Aorta (tissue), 5 donors: ENCODE measurements around the gene PIAS2. TPM values are rescaled to one million over a fixed set of nuclear protein-coding genes. Genes with fewer than 3 reads are reported as not detected.
"Not testable (repeated sequence)": the region's sequence is repeated elsewhere in the genome, so short reads cannot be mapped to it uniquely, and the experiment has no call there.

Source experiments
- ATAC-seq: fragments of 200-7000 bp; cut with Tn5 transposase; one replicate; pipeline ENCODE4 v1.9.1; 2022; ENCODE audit warnings: moderate library complexity; ENCODE audit not compliant: low FRiP score
- DNase-seq, 2 donors: peaks; one replicate each; pipeline ENCODE4 v3.0.0-alpha.2; 2020
- H3K27ac ChIP-seq, 2 donors: one replicate each; pipeline ENCODE4 v1.5.1; 2013; ENCODE audit warnings: low read length in 2 of 2, mild to moderate bottlenecking in 2 of 2, moderate library complexity in 2 of 2, control low read depth in 1 of 2, inconsistent platforms in 1 of 2, low read depth in 1 of 2
- H3K27me3 ChIP-seq, 2 donors: one replicate each; pipeline ENCODE4 v1.6.1; 2013; ENCODE audit warnings: control low read depth in 1 of 2, low read length in 1 of 2, mild to moderate bottlenecking in 1 of 2, moderate library complexity in 1 of 2; ENCODE audit not compliant: insufficient read depth in 2 of 2, control insufficient read depth in 1 of 2
- H3K36me3 ChIP-seq, 2 donors: one replicate each; pipeline ENCODE4 v1.6.1; 2013; ENCODE audit warnings: control low read depth in 1 of 2, low read length in 1 of 2, mild to moderate bottlenecking in 1 of 2; ENCODE audit not compliant: insufficient read depth in 2 of 2, control insufficient read depth in 1 of 2
- H3K4me1 ChIP-seq, 2 donors: one replicate each; pipeline ENCODE4 v1.6.1; 2013; ENCODE audit warnings: low read length in 2 of 2, control low read depth in 1 of 2, mild to moderate bottlenecking in 1 of 2, moderate library complexity in 1 of 2; ENCODE audit not compliant: insufficient read depth in 2 of 2, control insufficient read depth in 1 of 2
- H3K4me3 ChIP-seq, 2 donors: one replicate each; pipeline ENCODE4 v1.5.1; 2013; ENCODE audit warnings: low read length in 2 of 2, control low read depth in 1 of 2, mild to moderate bottlenecking in 1 of 2
- H3K9me3 ChIP-seq: one replicate; pipeline ENCODE4 v1.6.1; 2013; ENCODE audit warnings: mild to moderate bottlenecking, low read length; ENCODE audit not compliant: control insufficient read depth
- WGBS, 2 donors: extraction: QIAGEN DNeasy Blood & Tissue Kit; methylation state at CpG; one replicate each; pipeline ENCODE4 v1.1.7; 2013; 5-methylcytosine and 5-hydroxymethylcytosine counted together
- intact Hi-C, 2 donors: fragments of 100-400 bp; cut with DNase I; formaldehyde crosslinking; loops; one replicate each; pipeline versions ENCODE4 v1.14.2 to v1.15.0; 2022
- polyA plus RNA-seq, 2 donors: library from polyadenylated mRNA; stranded (reverse); fragments of 200-250 nt; gene quantifications; one replicate each; pipeline ENCODE4 v1.2.3, GENCODE V29; 2013
- total RNA-seq, 2 donors: library from RNA; stranded (reverse); fragmentation: NEBNext Ultra II Directional; extraction: Animal tissue kit (Norgen Biotek cat#: 25700); gene quantifications; one replicate each; pipeline ENCODE4 v1.2.1, GENCODE V29; 2021
- donor health status: healthy with polysubstance abuse.
- donor health status: Bipolar disorder and iron deficiency.
- donor health status: DM: no; HTN: no; CAD: no.
- donor health status: DM: no; HTN: no; CAD: no.
- donor health status: DM: yes; HTN: yes; CAD: no.

PIAS2 gene
- total and polyA plus RNA-seq, 4 donors, result 5.0 to 45.5 (median 24.9) TPM

GRCh38 chr18:46810481-46811000 lies 106.8 kb downstream of the PIAS2 start:
- DNase-seq (no peak), ATAC-seq (no peak)
- intact Hi-C loops, result no loop called here
- H3K9me3 ChIP-seq, result no peaks in the 10 kb centered on the region
- no peaks in the 10 kb centered on the region for H3K27me3 ChIP-seq
- H3K4me3 ChIP-seq, result no peak overlapping the region
- H3K36me3 ChIP-seq, result no peaks in the 10 kb centered on the region
- no peak overlapping the region for H3K27ac ChIP-seq
- no peaks in the 10 kb centered on the region for H3K4me1 ChIP-seq
- 94 to 96% methylated on average over 2 of the region's 2 CpGs for WGBS, 2 donors

DNA sequence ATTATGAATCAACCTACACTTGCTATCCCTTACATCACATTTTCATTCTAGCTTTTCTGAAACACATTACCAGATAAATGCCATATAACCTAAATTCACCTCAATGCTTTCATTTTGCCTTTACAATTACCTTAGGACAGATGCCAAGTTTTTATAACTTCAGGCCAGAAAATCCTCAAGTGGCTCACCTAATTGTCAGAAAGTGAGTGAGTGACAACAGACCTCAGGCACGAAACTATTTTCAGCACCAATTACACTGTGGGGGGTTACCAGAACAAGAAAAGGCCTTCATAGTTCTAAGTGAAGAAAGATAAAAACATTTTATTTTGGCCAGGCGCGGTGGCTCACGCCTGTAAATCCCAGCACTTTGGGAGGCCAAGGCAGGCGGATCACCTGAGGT lies 108.2 kb downstream of the PIAS2 start:
- no peaks in the 10 kb centered on the region for H3K9me3 ChIP-seq
- no peak for ATAC-seq
- no peak for DNase-seq
- 91 to 98% methylated on average over 5 of the region's 5 CpGs for WGBS, 2 donors
- H3K27me3 ChIP-seq, result no peaks in the 10 kb centered on the region
- H3K27ac ChIP-seq, result no peak overlapping the region
- no peaks in the 10 kb centered on the region for H3K36me3 ChIP-seq
- intact Hi-C loops, result no loop called here
- H3K4me1 ChIP-seq, result no peaks in the 10 kb centered on the region
- H3K4me3 ChIP-seq, result no peak overlapping the region

DNA sequence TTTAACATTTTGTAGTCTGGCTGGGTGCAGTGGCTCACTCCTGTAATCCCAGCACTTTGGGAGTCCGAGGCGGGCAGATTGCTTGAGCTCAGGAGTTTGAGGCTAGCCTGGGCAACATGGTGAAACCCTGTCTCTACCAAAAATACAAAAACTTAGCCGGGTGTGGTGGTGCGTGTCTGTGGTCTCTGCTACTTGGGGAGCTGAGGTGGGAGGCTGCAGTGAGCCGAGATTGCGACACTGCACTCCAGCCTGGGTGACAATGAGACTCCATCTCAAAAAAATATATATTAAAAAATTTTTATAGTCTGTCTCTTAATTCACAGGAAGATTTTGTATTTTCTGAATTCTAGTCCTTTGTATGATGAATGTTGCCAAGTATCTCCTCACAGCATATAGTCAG lies 121.4 kb downstream of the PIAS2 start:
- ATAC-seq, H3K27ac ChIP-seq, H3K4me1 ChIP-seq, DNase-seq, H3K27me3 ChIP-seq, H3K36me3 ChIP-seq, H3K4me3 ChIP-seq, intact Hi-C loops, H3K9me3 ChIP-seq: not testable (repeated sequence)
- WGBS, 2 donors, result 95 to 96% methylated on average over 6 of the region's 6 CpGs

GRCh38 chr18:46794607-46795006 lies 122.7 kb downstream of the PIAS2 start:
- Histone ChIP-seq H3K36me3 (no peaks in the 10 kb centered on the region), H3K4me1 (no peaks in the 10 kb centered on the region), H3K27me3 (no peaks in the 10 kb centered on the region), H3K9me3 (no peaks in the 10 kb centered on the region), H3K27ac (no peak overlapping the region), H3K4me3 (no peak overlapping the region)
- 65 to 72% methylated on average over 1 of the region's 1 CpG for WGBS, 2 donors
- intact Hi-C loops, result no loop called here
- ATAC-seq (no peak), DNase-seq (no peak)

DNA sequence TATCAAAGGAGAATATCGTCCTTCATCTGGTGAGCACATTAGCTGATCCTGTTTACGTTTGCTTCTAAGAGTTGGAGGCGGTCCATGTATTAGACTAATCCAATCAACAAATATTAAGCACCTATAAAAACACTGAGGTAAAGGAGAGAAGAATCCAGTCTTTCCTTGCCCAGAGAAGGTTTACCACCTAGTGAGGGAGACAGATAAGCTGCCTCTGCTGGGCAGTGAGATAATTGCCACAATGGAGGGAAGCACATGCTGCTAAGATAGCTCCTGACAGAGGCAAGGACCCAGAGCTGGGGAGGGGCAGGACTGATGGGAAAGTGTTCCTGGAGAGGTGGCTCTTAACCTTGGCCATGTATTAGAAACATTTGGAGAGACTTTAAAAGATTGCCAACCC lies 123.7 kb downstream of the PIAS2 start:
- no peaks in the 10 kb centered on the region for H3K4me1 ChIP-seq
- no peak for ATAC-seq
- WGBS, 2 donors, result 83 to 85% methylated on average over 3 of the region's 3 CpGs
- no peaks in the 10 kb centered on the region for H3K9me3 ChIP-seq
- no peak overlapping the region for H3K27ac ChIP-seq
- no peaks in the 10 kb centered on the region for H3K27me3 ChIP-seq
- intact Hi-C loops, result no loop called here
- H3K4me3 ChIP-seq, result no peak overlapping the region
- DNase-seq, result no peak
- H3K36me3 ChIP-seq, result no peaks in the 10 kb centered on the region

DNA sequence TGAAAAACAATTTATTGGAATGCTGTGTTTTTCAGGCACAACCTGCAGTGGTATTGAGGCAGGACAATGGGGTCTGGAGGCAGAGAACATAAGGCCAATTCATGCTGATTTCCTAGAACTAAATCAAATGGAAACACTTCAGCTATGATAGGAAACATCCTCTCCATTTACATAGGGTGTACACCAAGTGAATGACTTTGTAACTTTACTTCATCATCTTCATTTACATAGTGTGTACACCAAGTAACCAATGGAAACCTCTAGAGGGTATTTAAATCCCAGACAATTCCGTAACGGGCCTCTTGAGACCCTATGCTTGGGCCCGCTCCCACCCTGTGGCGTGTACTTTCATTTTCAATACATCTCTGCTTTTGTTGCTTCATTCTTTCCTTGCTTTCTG lies 128.2 kb downstream of the PIAS2 start:
- H3K4me1 ChIP-seq, result no peaks in the 10 kb centered on the region
- H3K27ac ChIP-seq, result no peak overlapping the region
- no peak overlapping the region for H3K4me3 ChIP-seq
- WGBS, 2 donors, result 85 to 92% methylated on average over 4 of the region's 4 CpGs
- ATAC-seq (no peak), DNase-seq (no peak)
- H3K27me3 ChIP-seq, result no peaks in the 10 kb centered on the region
- peaks cover 2% of the 10 kb centered on the region for H3K9me3 ChIP-seq
- intact Hi-C loops, result no loop called here
- no peaks in the 10 kb centered on the region for H3K36me3 ChIP-seq

DNA sequence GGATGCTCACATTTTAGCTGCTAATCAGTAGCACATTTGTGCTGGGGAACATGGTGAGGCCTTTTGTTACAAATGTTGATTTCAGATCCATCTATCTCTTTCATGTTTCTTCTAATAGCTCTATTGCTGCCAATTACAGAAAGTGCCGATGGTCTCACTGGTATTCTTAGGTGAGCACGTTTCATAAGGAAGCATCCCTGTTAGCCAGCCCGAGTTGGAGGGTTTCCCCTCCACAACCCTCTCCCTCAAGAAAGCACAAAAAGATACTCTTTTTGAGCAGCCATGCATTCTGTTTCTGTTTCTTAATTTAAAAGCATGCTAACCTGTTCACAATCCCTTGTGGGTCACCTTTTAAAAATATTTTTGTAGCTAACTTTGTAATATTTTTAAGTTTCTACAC lies 129.6 kb downstream of the PIAS2 start:
- intact Hi-C loops, result no loop called here
- no peaks in the 10 kb centered on the region for H3K27me3 ChIP-seq
- WGBS, 2 donors, result 47 to 61% methylated on average over 3 of the region's 3 CpGs
- H3K4me1 ChIP-seq, result no peaks in the 10 kb centered on the region
- peaks cover 2% of the 10 kb centered on the region for H3K9me3 ChIP-seq
- H3K4me3 ChIP-seq, result no peak overlapping the region
- no peak for DNase-seq
- H3K27ac ChIP-seq, result no peak overlapping the region
- ATAC-seq, result no peak
- no peaks in the 10 kb centered on the region for H3K36me3 ChIP-seq

- Histone ChIP-seq H3K4me1 (no peaks in the 10 kb centered on the region), H3K36me3 (no peaks in the 10 kb centered on the region), H3K9me3 (peaks cover 2% of the 10 kb centered on the region), H3K27ac (no peak overlapping the region), H3K4me3 (no peak overlapping the region), H3K27me3 (no peaks in the 10 kb centered on the region)
- intact Hi-C loops, result no loop called here
- ATAC-seq (no peak), DNase-seq (no peak)
- WGBS, 2 donors, result 55 to 61% methylated on average over 5 of the region's 5 CpGs
Measured at GRCh38 chr18:46772357-46772756, 144.9 kb downstream of the PIAS2 start.

DNA sequence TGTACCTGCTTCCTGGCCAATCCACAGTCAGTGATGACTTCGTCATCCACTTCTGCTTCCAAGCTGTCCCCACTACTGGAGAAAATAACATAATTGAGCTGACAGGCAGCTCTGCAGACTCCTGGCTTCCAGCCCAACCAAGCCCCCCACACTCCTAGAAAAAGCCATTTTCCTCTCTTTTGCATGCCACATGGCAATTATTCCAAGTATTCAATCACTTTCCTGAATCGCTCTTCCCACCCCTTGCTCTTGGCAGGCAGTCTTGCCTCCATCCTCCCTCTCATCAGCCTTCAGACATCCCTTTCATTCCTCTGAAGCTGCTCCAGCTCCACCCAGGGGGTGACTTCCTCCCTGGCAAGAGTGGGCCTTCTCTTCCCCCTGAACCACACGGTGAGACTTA lies 146.2 kb downstream of the PIAS2 start:
- ATAC-seq, result no peak
- intact Hi-C loops, result no loop called here
- no peak for DNase-seq
- Histone ChIP-seq H3K4me3 (no peak overlapping the region), H3K36me3 (no peaks in the 10 kb centered on the region), H3K27ac (no peak overlapping the region), H3K27me3 (no peaks in the 10 kb centered on the region), H3K9me3 (peaks cover 2% of the 10 kb centered on the region), H3K4me1 (no peaks in the 10 kb centered on the region)
- WGBS, 2 donors, result 12 to 20% methylated on average over 3 of the region's 3 CpGs
